SK-N-SH (cell line): ENCODE results near the gene MPP3.

Source experiments
- CTCF ChIP-seq: fragments of 200-600 bp; sonication (generic); IDR thresholded peaks from 2 replicates; pipeline ENCODE4 v1.6.1; 2017; ENCODE audit warnings: antibody characterized with exemption, mild to moderate bottlenecking, moderate library complexity
- EP300 ChIP-seq, 2 experiments: IDR thresholded peaks; 2 replicates each; pipeline versions ENCODE4 v1.4.0 to v1.6.1; 2012; ENCODE audit warnings: borderline replicate concordance in 1 of 2, low read depth in 1 of 2, low read length in 1 of 2
- POLR2AphosphoS5 ChIP-seq: IDR thresholded peaks from 2 replicates; pipeline ENCODE4 v1.6.1; 2012; ENCODE audit warnings: low read depth, low read length
- RAD21 ChIP-seq: IDR thresholded peaks from 2 replicates; pipeline ENCODE4 v1.6.1; 2012; ENCODE audit warnings: mild to moderate bottlenecking, low read length
- TAF1 ChIP-seq: IDR thresholded peaks from 2 replicates; pipeline ENCODE4 v1.6.1; 2012; ENCODE audit warnings: low read depth, mild to moderate bottlenecking, low read length, moderate library complexity, borderline replicate concordance

GRCh38 chr17:43845766-43846165 lies 12.8 kb upstream of the MPP3 start:
- TF ChIP-seq CTCF (no peak), TAF1 (no peak), EP300 (IDR thresholded peaks at IDR 0.05; ENCODE audit: borderline replicate concordance in 1 of 2, low read depth in 1 of 2, low read length in 1 of 2) (no peak), POLR2AphosphoS5 (no peak), RAD21 (no peak)
